IPS-11a (cell line): ENCODE data around the gene ANKRD16.

Source experiments
- H3K4me3 ChIP-seq: one replicate; pipeline ENCODE4 v1.5.1; 2013; ENCODE audit warnings: low read depth, low read length, control low read depth

ANKRD16 gene

DNA sequence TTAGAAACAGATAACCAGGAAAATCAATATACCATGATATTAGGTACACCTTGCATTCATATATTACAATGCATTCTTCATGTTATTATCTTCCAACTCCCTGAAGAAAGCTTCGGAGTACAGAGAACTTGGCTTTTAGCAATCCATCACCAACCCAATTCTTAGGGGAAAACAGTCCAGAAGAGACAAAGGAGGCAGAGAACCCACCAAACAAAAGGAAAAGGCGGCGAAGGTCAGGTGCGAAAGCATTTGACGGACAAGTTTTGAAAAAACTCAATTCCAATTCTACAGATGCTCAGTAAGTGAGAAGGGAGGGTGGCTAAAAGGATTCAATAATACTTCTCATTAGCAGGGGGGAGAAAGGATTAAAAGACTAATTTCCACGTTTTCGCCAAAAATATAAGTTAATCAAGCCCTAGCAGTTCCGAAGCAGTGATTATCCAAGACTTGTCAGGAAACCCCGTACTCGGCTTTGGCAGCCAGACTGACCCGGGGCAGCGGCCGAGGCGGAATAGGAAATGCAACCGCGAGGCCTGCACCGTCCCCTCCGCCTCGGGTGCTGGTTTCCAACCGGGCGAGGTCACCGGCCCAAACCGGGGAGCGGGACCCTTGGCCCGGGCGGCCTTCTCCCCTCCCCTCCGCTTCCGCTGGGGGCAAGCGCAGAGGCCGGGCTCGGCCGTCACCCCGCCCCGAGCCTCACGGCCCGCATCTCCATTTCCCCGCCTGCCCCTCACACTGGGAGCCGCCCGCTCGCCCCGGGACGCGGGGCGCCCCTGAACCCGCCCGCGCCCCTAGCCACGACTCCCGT, 77.2 kb downstream of the ANKRD16 start:
- peak overlapping the region; percentile 84 for H3K4me3 ChIP-seq
